PC-9 (cell line): ENCODE data around the gene EPGN. TPM values are rescaled to one million over a fixed set of nuclear protein-coding genes. Genes with fewer than 3 reads are reported as not detected.

Experiments used
- BruUV-seq: library from RNA; stranded (reverse); fragments of 400-500 nt; replicated peaks from 2 replicates; lab custom pipeline; 2021; lab: Mats Ljungman, UMichigan
- CTCF ChIA-PET: fragments of 300-600 bp; sonication (Branson Sonifier 250); formaldehyde crosslinking; loops from one replicate; lab custom pipeline; 2022; ENCODE audit warnings: antibody characterized with exemption; lab: Charles Lee
- POLR2A ChIA-PET: fragments of 300-600 bp; sonication (Branson Sonifier 250); formaldehyde crosslinking; loops from one replicate; lab custom pipeline; 2022; ENCODE audit warnings: antibody characterized with exemption; ENCODE audit not compliant: unreplicated experiment; lab: Charles Lee
- DNase-seq, 2 experiments: peaks; one replicate each; pipeline versions ENCODE4 v3.0.0 to v3.0.0-alpha.2; 2015 to 2022; ENCODE audit warnings: mixed read lengths in 1 of 2
- H2AFZ ChIP-seq: fragments of 200-600 bp; sonication (generic); 2 replicates; pipeline ENCODE4 v1.8.1; 2017; ENCODE audit warnings: antibody characterized with exemption
- H3F3A ChIP-seq: fragments of 200-600 bp; sonication (generic); 2 replicates; pipeline ENCODE4 v1.8.1; 2017; ENCODE audit warnings: antibody characterized with exemption, mild to moderate bottlenecking, low read depth; ENCODE audit not compliant: insufficient read depth
- H3K27ac ChIP-seq: fragments of 200-600 bp; sonication (generic); 2 replicates; pipeline ENCODE4 v1.6.1; 2016; ENCODE audit warnings: mixed run types
- H3K27me3 ChIP-seq: fragments of 200-600 bp; sonication (generic); 2 replicates; pipeline ENCODE4 v1.6.1; 2016; ENCODE audit warnings: low read depth, mixed run types; ENCODE audit not compliant: insufficient read depth
- H3K36me3 ChIP-seq: fragments of 200-600 bp; sonication (generic); 2 replicates; pipeline ENCODE4 v1.6.1; 2016; ENCODE audit warnings: low read depth, mixed run types
- H3K4me1 ChIP-seq: fragments of 200-600 bp; sonication (generic); replicated peaks from 2 replicates; pipeline ENCODE4 v1.6.1; 2016; ENCODE audit warnings: mixed run types; ENCODE audit not compliant: insufficient read depth
- H3K4me2 ChIP-seq: fragments of 200-600 bp; sonication (generic); 2 replicates; pipeline ENCODE4 v1.6.1; 2017; ENCODE audit warnings: mixed run types
- H3K4me3 ChIP-seq: fragments of 200-600 bp; sonication (generic); 2 replicates; pipeline ENCODE4 v1.6.1; 2016; ENCODE audit warnings: mixed run types
- H3K79me2 ChIP-seq: fragments of 200-600 bp; sonication (generic); 2 replicates; pipeline ENCODE4 v1.6.1; 2017; ENCODE audit warnings: low read depth, mixed run types
- H3K9me2 ChIP-seq: fragments of 200-600 bp; sonication (generic); 2 replicates; pipeline ENCODE4 v1.8.1; 2017; ENCODE audit warnings: mild to moderate bottlenecking; ENCODE audit not compliant: insufficient read depth
- H3K9me3 ChIP-seq: fragments of 200-600 bp; sonication (generic); 2 replicates; pipeline ENCODE4 v1.8.1; 2016; ENCODE audit warnings: low read depth; ENCODE audit not compliant: insufficient read depth
- H4K20me1 ChIP-seq: fragments of 200-600 bp; sonication (generic); 2 replicates; pipeline ENCODE4 v1.8.1; 2017; ENCODE audit not compliant: insufficient read depth
- CTCF ChIP-seq: fragments of 200-600 bp; sonication (generic); conservative IDR thresholded peaks from 2 replicates; pipeline ENCODE4 v1.6.1; 2017; ENCODE audit warnings: mixed run types, antibody characterized with exemption, mild to moderate bottlenecking, moderate library complexity
- EZH2 ChIP-seq: fragments of 200-600 bp; sonication (generic); IDR thresholded peaks from 2 replicates; pipeline ENCODE4 v1.8.0; 2017; ENCODE audit warnings: antibody characterized with exemption, low read depth
- intact Hi-C: fragments of 100-400 bp; cut with micrococcal nuclease; formaldehyde crosslinking; loops from one replicate; pipeline ENCODE4 v1.10.0; 2022; ENCODE audit not compliant: unreplicated experiment
- total RNA-seq: library from RNA; stranded (reverse); gene quantifications from 2 replicates; pipeline ENCODE4 v1.2.3, GENCODE V29; 2021

Gene EPGN
- total RNA-seq, 1 experiment from 2014 or later, result 4.5 TPM

GRCh38 chr4:74294681-74295080 is 13.6 kb upstream of the EPGN start:
- H3K4me1 ChIP-seq, result peaks cover 8% of the 10 kb centered on the region
- no peaks in the 10 kb centered on the region for H3K27me3 ChIP-seq
- no peak overlapping the region for H2AFZ ChIP-seq
- ChIA-PET CTCF (no interaction called here), POLR2A (no interaction called here)
- H3K4me3 ChIP-seq, result no peak overlapping the region
- H3F3A ChIP-seq, result no peaks in the 10 kb centered on the region; the same call in 1 of the 2 replicates
- H3K4me2 ChIP-seq, result no peak overlapping the region
- DNase-seq, result no peak
- no peak overlapping the region for H3K27ac ChIP-seq
- BruUV-seq, result no TSS peak
- H4K20me1 ChIP-seq, result no peaks in the 10 kb centered on the region
- no peaks in the 10 kb centered on the region for H3K9me3 ChIP-seq
- TF ChIP-seq CTCF (no peak), EZH2 (no peak)
- intact Hi-C loops, result no loop called here
- no peaks in the 10 kb centered on the region for H3K9me2 ChIP-seq
- H3K36me3 ChIP-seq, result no peaks in the 10 kb centered on the region
- no peaks in the 10 kb centered on the region for H3K79me2 ChIP-seq

GRCh38 chr4:74297539-74297938 is 10.7 kb upstream of the EPGN start:
- Histone ChIP-seq H3K9me2 (no peaks in the 10 kb centered on the region), H3K27me3 (no peaks in the 10 kb centered on the region), H3K27ac (no peak overlapping the region), H3K4me2 (no peak overlapping the region), H3K9me3 (no peaks in the 10 kb centered on the region), H3K79me2 (no peaks in the 10 kb centered on the region), H3K4me1 (peaks cover 8% of the 10 kb centered on the region), H3F3A (no peaks in the 10 kb centered on the region; the same call in 1 of the 2 replicates), H4K20me1 (no peaks in the 10 kb centered on the region), H3K36me3 (no peaks in the 10 kb centered on the region), H3K4me3 (no peak overlapping the region), H2AFZ (no peak overlapping the region)
- POLR2A ChIA-PET, result no interaction called here
- intact Hi-C loops, result no loop called here
- no TSS peak for BruUV-seq
- no peak for TF ChIP-seq EZH2
- no peak for DNase-seq
- CTCF ChIA-PET, result no interaction called here

- Histone ChIP-seq H3K4me2 (no peak overlapping the region), H3K4me3 (no peak overlapping the region), H3K79me2 (no peaks in the 10 kb centered on the region), H3K9me2 (no peaks in the 10 kb centered on the region), H4K20me1 (no peaks in the 10 kb centered on the region), H3K36me3 (no peaks in the 10 kb centered on the region), H3K9me3 (no peaks in the 10 kb centered on the region), H3K4me1 (no peaks in the 10 kb centered on the region), H3F3A (no peaks in the 10 kb centered on the region), H2AFZ (no peak overlapping the region), H3K27me3 (no peaks in the 10 kb centered on the region), H3K27ac (no peak overlapping the region)
- CTCF ChIA-PET, result no interaction called here
- DNase-seq, result no peak
- intact Hi-C loops, result no loop called here
- TF ChIP-seq EZH2, result no peak
- TF ChIP-seq CTCF, result no peak
- POLR2A ChIA-PET, result no interaction called here
- no TSS peak for BruUV-seq
Observed at GRCh38 chr4:74304095-74304625, 4.1 kb upstream of the EPGN start.

GRCh38 chr4:74305000-74305399 is 3.3 kb upstream of the EPGN start:
- no peak overlapping the region for H3K4me3 ChIP-seq
- ChIA-PET POLR2A (interaction anchor here (0.6 kb wide), 1 partner anchor 74 kb away, joined by 3 read pairs; no protein-coding TSS in a partner anchor), CTCF (no interaction called here)
- no TSS peak for BruUV-seq
- no peak for TF ChIP-seq EZH2
- no peak for TF ChIP-seq CTCF
- intact Hi-C loops, result no loop called here
- no peak overlapping the region for H3K4me2 ChIP-seq
- H3K27ac ChIP-seq, result no peak overlapping the region
- no peaks in the 10 kb centered on the region for H3F3A ChIP-seq
- no peak for DNase-seq
- H4K20me1 ChIP-seq, result no peaks in the 10 kb centered on the region
- no peaks in the 10 kb centered on the region for H3K9me3 ChIP-seq
- H3K79me2 ChIP-seq, result no peaks in the 10 kb centered on the region
- no peaks in the 10 kb centered on the region for H3K4me1 ChIP-seq
- no peaks in the 10 kb centered on the region for H3K9me2 ChIP-seq
- no peaks in the 10 kb centered on the region for H3K36me3 ChIP-seq
- no peak overlapping the region for H2AFZ ChIP-seq
- no peaks in the 10 kb centered on the region for H3K27me3 ChIP-seq
